Bronchial epithelial cell (primary cell): ENCODE measurements around the gene C17orf50. TPM values are rescaled to one million over a fixed set of nuclear protein-coding genes. Genes with fewer than 3 reads are reported as not detected.

Experiments
- DNase-seq: peaks from one replicate; pipeline ENCODE4 v3.0.0-alpha.2; 2010; ENCODE audit warnings: low read depth
- FAIRE-seq: peaks from 2 replicates; lab custom pipeline; 2011; peaks lifted over from hg19 to GRCh38; lab: Jason Lieb, UNC
- H3K27me3 ChIP-seq: 2 replicates; pipeline ENCODE4 v1.5.1; 2011; ENCODE audit warnings: low read length; ENCODE audit not compliant: control insufficient read depth, insufficient read depth
- H3K36me3 ChIP-seq: 2 replicates; pipeline ENCODE4 v1.5.1; 2011; ENCODE audit warnings: low read length; ENCODE audit not compliant: control insufficient read depth, insufficient read depth
- H3K4me3 ChIP-seq: 2 replicates; pipeline ENCODE4 v1.5.1; 2011; ENCODE audit warnings: mild to moderate bottlenecking, low read depth, low read length, control low read depth
- CTCF ChIP-seq: IDR thresholded peaks from 2 replicates; pipeline ENCODE4 v1.5.1; 2011; ENCODE audit warnings: mild to moderate bottlenecking, moderate library complexity, low read length, control low read depth, inconsistent platforms; ENCODE audit not compliant: insufficient read depth, severe bottlenecking
- total RNA-seq: library from RNA; depleted of rRNA; stranded (reverse); fragments of >200 nt; gene quantifications from 2 replicates; pipeline ENCODE4 v1.2.1, GENCODE V29; 2014

Gene C17orf50
- total RNA-seq, 1 donor from 2014 or later, result not detected

- TF ChIP-seq CTCF, result no peak
- no peak for DNase-seq
- FAIRE-seq, result no peak
Observed at GRCh38 chr17:35773129-35773528, 12.4 kb downstream of the C17orf50 start.

DNA sequence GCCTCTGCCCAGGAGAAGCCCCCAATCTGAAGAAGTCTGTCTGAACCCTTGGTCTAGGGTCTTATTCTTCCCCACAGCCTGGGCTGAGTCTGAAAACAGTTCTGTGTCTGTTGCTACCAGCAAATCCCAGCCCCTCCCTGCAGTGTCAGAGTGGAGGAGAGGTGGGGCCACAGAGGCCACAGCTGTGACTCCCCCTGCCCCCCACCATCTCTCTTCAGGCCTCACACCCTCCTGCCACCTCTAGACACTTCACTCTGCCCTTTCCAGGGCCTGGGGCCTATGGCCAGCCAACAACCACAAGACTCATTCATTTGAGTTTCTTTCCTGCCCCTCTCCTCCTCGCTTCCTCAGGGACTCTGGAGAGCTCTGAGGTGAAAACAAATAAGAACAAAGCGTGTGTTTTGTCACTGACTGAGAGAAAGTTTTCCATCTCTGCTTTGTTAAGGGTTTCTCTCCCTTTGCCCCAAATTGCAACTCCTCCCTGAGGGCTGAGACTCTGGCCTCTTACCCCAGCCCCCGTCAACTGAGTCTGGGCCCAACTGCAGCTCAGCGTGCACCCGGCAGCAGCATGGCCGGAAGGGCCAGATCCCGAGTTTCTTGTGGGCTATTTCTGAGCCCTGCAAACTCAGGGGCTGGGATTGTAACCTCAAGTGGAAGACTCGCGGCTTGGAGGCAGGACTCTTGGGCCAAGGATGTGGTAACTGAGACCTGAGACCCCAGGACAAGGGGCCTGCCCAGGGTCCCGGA is 13.2 kb downstream of the C17orf50 start:
- H3K27me3 ChIP-seq, result no peaks in the 10 kb centered on the region
- no peak for DNase-seq
- no peak for FAIRE-seq

More at GRCh38 chr17:35773129-35773528, 12.4 kb downstream of the C17orf50 start:
- Histone ChIP-seq H3K36me3 (peaks cover 13% of the 10 kb centered on the region), H3K4me3 (no peak overlapping the region), H3K27me3 (no peaks in the 10 kb centered on the region)

GRCh38 chr17:35774499-35774898 is 13.8 kb downstream of the C17orf50 start:
- FAIRE-seq (no peak), DNase-seq (no peak)
- Histone ChIP-seq H3K4me3 (no peak overlapping the region), H3K36me3 (peaks cover 18% of the 10 kb centered on the region), H3K27me3 (no peaks in the 10 kb centered on the region)
- TF ChIP-seq CTCF, result no peak

More for the DNA sequence above, 13.2 kb downstream of the C17orf50 start:
- H3K36me3 ChIP-seq, result peaks cover 13% of the 10 kb centered on the region
- no peak for TF ChIP-seq CTCF
- H3K4me3 ChIP-seq, result no peak overlapping the region

DNA sequence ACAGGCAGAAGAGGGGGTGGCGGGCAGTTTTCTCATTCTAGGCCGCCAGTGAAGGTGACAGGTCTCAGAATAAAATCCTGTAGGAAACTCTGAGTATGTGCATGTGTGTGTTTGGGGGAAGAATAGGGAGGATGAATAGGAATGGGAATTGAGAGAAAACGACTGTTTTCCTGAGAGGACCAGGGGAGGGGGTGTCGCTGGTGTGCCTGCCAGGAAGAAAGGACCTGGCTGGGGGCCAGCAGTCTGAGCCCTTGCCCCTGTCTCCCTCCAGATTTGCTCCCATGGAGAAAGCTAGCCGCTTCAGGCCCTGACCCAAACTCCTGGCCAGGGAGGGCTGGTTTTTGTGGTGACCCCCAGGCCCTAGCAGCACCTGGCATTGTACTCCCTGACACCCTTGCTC is 14.4 kb downstream of the C17orf50 start:
- TF ChIP-seq CTCF, result no peak
- no peak for DNase-seq
- FAIRE-seq, result no peak
- no peak overlapping the region for H3K4me3 ChIP-seq
- peaks cover 19% of the 10 kb centered on the region for H3K36me3 ChIP-seq
- H3K27me3 ChIP-seq, result no peaks in the 10 kb centered on the region

- peaks cover 19% of the 10 kb centered on the region for H3K36me3 ChIP-seq
- DNase-seq (no peak), FAIRE-seq (no peak)
- TF ChIP-seq CTCF, result no peak
- H3K4me3 ChIP-seq, result no peak overlapping the region
- no peaks in the 10 kb centered on the region for H3K27me3 ChIP-seq
Observed at GRCh38 chr17:35775583-35775982, 14.9 kb downstream of the C17orf50 start.
